HG03442 (cell line): ENCODE results near the gene ZFR.

ENCODE experiments used
- ATAC-seq: cut with Tn5 transposase; IDR thresholded peaks from one replicate; pipeline ENCODE4 v1.9.1; 2021; ENCODE audit warnings: mild to moderate bottlenecking, moderate library complexity; ENCODE audit not compliant: unreplicated experiment

The ZFR gene

GRCh38 chr5:32365623-32366022 lies 78.9 kb downstream of the ZFR start:
- ATAC-seq = no peak

GRCh38 chr5:32363030-32363429 lies 81.5 kb downstream of the ZFR start:
- ATAC-seq = no peak

GRCh38 chr5:32362527-32362926 lies 82.0 kb downstream of the ZFR start:
- no peak for ATAC-seq

- no peak for ATAC-seq
Measured at GRCh38 chr5:32360906-32361305, 83.6 kb downstream of the ZFR start.

GRCh38 chr5:32358611-32359010 lies 85.9 kb downstream of the ZFR start:
- ATAC-seq = no peak

GRCh38 chr5:32357658-32358057 lies 86.9 kb downstream of the ZFR start:
- no peak for ATAC-seq

- ATAC-seq = no peak
Measured at GRCh38 chr5:32355686-32356085, 88.9 kb downstream of the ZFR start.

- no peak for ATAC-seq
Measured at GRCh38 chr5:32353420-32353819, 91.1 kb downstream of the ZFR start.

- ATAC-seq = no peak
Measured at GRCh38 chr5:32352685-32353084, 91.9 kb downstream of the ZFR start.

GRCh38 chr5:32346869-32347268 lies 97.7 kb downstream of the ZFR start:
- ATAC-seq = no peak

- ATAC-seq = no peak
Measured at GRCh38 chr5:32343058-32343672, 101.4 kb downstream of the ZFR start.

GRCh38 chr5:32342656-32343055 lies 101.9 kb downstream of the ZFR start:
- ATAC-seq = no peak

- no peak for ATAC-seq
Measured at GRCh38 chr5:32339878-32340277, 104.7 kb downstream of the ZFR start.

GRCh38 chr5:32339198-32339597 lies 105.3 kb downstream of the ZFR start:
- no peak for ATAC-seq

GRCh38 chr5:32332966-32333365 lies 111.6 kb downstream of the ZFR start:
- no peak for ATAC-seq

GRCh38 chr5:32332361-32332760 lies 112.2 kb downstream of the ZFR start:
- no peak for ATAC-seq

GRCh38 chr5:32331935-32332274 lies 112.6 kb downstream of the ZFR start:
- no peak for ATAC-seq

GRCh38 chr5:32331217-32331934 lies 113.2 kb downstream of the ZFR start:
- no peak for ATAC-seq

- no peak for ATAC-seq
Measured at GRCh38 chr5:32330126-32330971, 114.2 kb downstream of the ZFR start.

GRCh38 chr5:32329395-32329834 lies 115.1 kb downstream of the ZFR start:
- peak; percentile 90 for ATAC-seq

GRCh38 chr5:32326216-32326772 lies 118.2 kb downstream of the ZFR start:
- ATAC-seq = no peak

- ATAC-seq = no peak
Measured at GRCh38 chr5:32325616-32326015, 118.9 kb downstream of the ZFR start.
